ENCODE measurements around the gene RNF39.

Gene RNF39

DNA sequence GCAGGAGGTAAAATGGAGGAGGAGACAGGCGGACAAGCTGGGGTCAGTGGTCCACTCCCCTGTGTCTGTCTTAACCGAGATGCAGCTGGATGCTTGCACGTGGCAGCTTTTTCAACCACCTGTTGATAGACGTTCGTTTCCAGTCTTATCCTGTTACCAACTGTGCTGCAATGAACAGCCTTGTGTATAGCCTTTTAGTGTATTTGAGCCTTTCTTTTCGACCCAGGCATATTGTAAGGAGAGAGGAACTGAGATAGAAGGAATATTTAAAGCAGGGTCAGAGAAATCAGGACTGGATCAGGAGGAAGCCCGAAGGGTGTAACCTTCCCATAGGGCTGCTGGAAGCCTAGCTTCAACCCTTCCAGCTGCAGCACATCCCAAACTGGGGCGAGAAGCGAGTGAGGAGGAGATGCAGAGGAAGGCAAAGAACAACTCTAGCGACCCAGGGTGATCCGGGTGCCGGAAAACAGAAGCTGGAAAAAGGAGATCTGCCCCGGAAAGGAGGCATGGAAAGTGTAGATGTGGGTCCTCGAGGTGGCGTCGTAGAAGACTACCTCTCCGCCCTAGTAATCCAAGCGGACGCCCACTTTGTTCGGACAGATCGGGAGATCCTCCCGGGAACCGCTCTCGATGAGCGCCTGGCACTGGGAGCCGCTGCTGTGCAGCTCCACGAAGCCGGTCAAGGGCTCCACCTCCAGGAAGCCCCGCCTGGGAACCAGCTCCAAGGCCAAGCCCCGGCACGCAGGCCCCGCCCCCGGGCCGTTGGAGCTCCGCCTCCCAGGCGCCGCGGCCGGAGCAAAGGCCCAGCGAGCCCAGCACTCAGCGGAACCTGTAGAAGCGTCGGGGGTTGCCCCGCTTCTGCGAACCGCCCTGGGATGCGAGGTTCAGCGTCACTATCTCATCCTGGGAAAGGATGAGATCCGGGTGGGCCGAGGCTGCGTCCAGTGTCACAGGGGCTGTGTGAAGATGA, 26.2 kb upstream of the RNF39 start:
- DNase-seq (ENCODE audit: low read depth) = peak; percentile 82
- H3K4me3 ChIP-seq (ENCODE audit: low read depth, low read length) = peak overlapping the region; percentile 52
- TF ChIP-seq, protein P1, sequence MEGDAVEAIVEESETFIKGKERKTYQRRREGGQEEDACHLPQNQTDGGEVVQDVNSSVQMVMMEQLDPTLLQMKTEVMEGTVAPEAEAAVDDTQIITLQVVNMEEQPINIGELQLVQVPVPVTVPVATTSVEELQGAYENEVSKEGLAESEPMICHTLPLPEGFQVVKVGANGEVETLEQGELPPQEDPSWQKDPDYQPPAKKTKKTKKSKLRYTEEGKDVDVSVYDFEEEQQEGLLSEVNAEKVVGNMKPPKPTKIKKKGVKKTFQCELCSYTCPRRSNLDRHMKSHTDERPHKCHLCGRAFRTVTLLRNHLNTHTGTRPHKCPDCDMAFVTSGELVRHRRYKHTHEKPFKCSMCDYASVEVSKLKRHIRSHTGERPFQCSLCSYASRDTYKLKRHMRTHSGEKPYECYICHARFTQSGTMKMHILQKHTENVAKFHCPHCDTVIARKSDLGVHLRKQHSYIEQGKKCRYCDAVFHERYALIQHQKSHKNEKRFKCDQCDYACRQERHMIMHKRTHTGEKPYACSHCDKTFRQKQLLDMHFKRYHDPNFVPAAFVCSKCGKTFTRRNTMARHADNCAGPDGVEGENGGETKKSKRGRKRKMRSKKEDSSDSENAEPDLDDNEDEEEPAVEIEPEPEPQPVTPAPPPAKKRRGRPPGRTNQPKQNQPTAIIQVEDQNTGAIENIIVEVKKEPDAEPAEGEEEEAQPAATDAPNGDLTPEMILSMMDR (conservative IDR thresholded peaks at IDR 0.05; ENCODE audit: low read depth, low read length) = peak; percentile 30

DNA sequence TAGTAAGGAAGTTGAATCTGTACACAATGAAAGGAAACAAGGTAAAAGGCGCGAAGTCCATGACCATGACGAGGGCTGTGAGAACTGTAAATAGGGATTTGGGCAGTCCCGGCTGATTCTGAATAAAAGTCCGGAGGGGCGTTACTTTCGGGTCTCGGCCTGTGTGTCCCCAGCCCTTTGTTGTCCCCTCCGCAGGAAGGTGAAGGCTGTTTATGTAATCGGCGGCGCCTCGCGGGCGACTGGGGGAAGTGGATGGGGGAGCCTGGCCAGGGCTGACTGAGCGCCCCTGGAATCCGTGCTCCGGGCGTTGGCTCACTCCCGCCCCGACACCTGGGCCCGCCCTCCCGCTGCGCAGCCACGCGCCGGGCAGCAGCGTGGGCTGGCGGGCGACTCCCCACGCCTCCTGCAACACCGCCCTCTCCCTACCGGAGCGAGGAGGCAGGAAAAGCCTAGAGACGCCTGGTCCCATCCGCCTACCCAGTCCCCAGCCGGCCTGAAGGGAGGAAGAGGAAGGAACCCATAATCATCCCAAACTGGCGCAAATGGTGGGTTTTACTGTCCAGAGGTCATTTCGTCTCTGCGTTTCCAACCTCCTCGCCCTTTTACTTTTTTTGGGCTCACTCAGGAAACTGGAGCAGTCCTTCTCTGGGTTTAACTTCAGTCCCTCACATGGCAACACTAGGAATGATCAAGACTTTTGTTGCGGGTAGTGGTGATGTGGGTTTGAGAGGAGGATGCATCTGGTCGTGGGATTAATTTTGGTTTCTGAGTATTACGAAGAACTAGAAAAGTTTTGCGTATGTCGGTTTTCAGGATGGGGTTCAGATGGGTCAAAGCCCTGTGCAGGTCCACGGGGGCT, 25.2 kb upstream of the RNF39 start:
- DNase-seq (ENCODE audit: low read depth) = no peak
- no peak overlapping the region for H3K4me3 ChIP-seq (ENCODE audit: low read depth, low read length)
- TF ChIP-seq, protein P1 (conservative IDR thresholded peaks at IDR 0.05; ENCODE audit: low read depth, low read length) = no peak

DNA sequence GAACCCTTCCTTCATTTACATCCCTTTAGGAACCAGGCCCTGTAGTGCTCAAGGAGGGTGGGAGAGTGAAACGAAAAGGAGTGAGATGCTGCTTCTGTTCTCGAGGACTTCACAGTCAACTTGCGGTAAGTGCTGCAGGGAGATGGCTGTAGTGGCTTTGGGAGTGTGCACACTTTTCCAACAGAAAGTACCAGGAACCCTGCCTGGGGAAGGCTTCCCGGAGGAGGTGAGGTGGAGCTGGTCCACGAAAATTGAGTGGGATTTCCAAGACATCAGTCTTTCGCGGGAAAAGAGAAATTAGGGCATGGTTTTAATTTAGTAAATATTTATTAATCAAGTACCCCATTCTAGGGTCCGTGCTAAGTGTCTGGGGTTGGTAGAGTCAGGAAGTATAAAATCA, 24.6 kb upstream of the RNF39 start:
- DNase-seq (ENCODE audit: low read depth) = no peak
- TF ChIP-seq, protein P1 (conservative IDR thresholded peaks at IDR 0.05; ENCODE audit: low read depth, low read length) = no peak
- no peak overlapping the region for H3K4me3 ChIP-seq (ENCODE audit: low read depth, low read length)

DNA sequence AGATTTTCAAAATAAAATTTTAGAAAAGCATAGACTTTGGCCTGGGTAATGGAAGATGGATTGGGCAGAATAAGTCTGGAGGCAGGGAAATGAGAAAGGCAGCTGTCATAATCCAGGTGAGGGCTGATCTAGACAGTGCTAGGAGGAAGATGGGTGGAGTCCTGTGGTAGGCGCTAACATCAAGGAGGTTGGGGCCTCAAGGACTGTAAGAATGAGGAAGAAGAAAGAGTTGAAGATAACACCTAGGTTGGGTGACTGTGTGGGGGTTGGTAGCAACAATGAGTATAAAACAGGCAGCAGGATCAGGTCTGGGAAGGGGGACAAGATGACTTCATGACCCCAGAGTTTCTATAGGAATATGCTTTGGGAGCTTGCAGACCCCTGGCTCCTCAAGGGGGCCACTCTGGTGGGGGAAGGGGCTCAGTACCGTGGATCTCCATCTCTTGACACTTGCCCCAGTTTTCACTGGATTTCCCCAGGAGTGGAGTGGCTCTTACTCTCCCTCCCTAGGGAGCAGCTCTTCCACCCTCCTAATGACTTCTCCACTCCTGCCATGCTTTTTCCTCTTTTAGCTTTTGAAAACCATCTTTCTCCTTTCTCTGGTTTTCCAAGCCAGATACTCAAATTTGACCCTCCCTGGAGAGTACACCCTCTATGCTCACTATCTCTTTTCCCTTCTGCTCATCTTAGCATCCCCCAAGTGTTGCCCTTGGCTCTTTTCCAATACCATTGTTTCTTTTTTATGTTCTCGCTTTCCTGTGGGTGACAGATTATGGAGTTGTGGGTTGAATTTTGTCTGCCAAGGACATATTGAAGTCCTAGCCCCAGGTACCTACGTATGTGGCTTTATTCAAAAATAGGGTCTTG, 22.6 kb upstream of the RNF39 start:
- no peak for DNase-seq (ENCODE audit: low read depth)
- TF ChIP-seq, protein P1 (conservative IDR thresholded peaks at IDR 0.05; ENCODE audit: low read depth, low read length) = no peak
- no peak overlapping the region for H3K4me3 ChIP-seq (ENCODE audit: low read depth, low read length)

DNA sequence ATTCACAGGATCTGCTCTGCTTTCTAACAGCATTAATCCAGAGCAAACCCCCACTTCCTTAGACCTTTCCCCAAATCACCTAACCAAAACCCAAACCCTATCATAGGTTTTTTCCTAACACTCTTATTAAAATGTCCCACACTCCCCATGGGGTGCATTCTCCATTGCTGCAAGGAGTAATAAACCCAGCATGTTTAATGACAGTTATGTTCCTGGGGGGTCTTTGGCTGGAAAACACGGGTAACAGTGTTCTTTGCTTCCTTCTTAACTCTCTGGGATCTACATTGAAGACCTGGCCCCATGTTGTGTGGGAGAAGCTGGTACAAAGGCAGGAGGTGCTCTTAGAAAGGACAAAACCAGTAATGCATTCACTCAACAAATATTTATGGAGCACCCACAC, 21.3 kb upstream of the RNF39 start:
- TF ChIP-seq, protein P1 (conservative IDR thresholded peaks at IDR 0.05; ENCODE audit: low read depth, low read length) = no peak
- DNase-seq (ENCODE audit: low read depth) = no peak
- no peak overlapping the region for H3K4me3 ChIP-seq (ENCODE audit: low read depth, low read length)

DNA sequence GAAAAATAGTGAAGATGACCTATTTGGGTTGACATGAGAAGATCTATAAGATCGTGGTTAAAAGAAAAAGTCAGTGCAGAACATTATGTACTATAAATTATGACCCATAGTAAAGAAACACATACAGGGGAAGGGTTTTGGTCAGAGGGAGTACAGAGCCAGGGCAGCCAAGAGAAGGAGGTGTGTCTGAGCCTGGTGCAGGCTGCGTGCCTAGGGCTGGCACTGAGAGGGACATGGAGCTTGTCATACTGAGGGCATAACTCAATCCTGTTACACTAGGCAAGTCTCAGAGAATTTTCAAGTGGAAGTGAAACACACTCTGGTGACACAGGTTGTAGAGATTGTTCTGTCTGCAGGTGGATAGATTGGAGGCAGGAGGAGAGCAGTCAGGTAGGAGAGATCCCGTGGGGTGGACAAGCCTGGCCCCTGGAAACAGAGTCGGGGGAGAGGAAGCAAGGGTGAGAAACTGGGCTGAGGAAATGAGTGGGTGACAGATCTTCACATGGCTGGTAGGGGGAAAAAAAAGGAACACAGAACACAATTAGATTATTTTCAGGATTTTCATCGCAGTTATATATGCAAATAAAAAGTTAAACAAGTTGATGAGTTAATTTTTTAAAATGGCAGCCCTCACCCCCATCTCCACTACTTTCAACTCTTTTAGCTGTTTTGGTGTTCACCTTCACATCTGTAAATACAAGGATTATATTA, 18.5 kb upstream of the RNF39 start:
- DNase-seq (ENCODE audit: low read depth) = no peak
- TF ChIP-seq, protein P1 (conservative IDR thresholded peaks at IDR 0.05; ENCODE audit: low read depth, low read length) = no peak
- H3K4me3 ChIP-seq (ENCODE audit: low read depth, low read length) = no peak overlapping the region

Measured in choroid plexus epithelial cell (primary cell).